Activated naive CD4-positive, alpha-beta T cell (primary cell): ENCODE results near the gene FPR1.

ENCODE experiments used
- DNase-seq, 4 experiments: peaks; one replicate each; lab custom pipeline; 2025; lab: John Stamatoyannopoulos, UW

Gene FPR1

GRCh38 chr19:51735759-51736449, 15.8 kb downstream of the FPR1 start:
- DNase-seq = no peak

- no peak for DNase-seq
Measured at GRCh38 chr19:51733742-51734522, 17.7 kb downstream of the FPR1 start.

- no peak for DNase-seq
Measured at GRCh38 chr19:51729781-51730180, 21.9 kb downstream of the FPR1 start.

- no peak for DNase-seq
Measured at GRCh38 chr19:51727349-51727880, 24.3 kb downstream of the FPR1 start.

- DNase-seq = no peak
Measured at GRCh38 chr19:51726049-51726448, 25.6 kb downstream of the FPR1 start.

- no peak for DNase-seq
Measured at GRCh38 chr19:51724543-51724942, 27.1 kb downstream of the FPR1 start.

- DNase-seq = no peak
Measured at GRCh38 chr19:51722492-51722891, 29.2 kb downstream of the FPR1 start.

GRCh38 chr19:51721905-51722304, 29.8 kb downstream of the FPR1 start:
- DNase-seq = no peak

GRCh38 chr19:51719251-51719988, 32.3 kb downstream of the FPR1 start:
- DNase-seq = no peak

GRCh38 chr19:51716925-51717324, 34.8 kb downstream of the FPR1 start:
- DNase-seq = no peak

GRCh38 chr19:51715850-51716249, 35.8 kb downstream of the FPR1 start:
- DNase-seq = no peak

- DNase-seq = no peak
Measured at GRCh38 chr19:51714848-51715247, 36.8 kb downstream of the FPR1 start.

GRCh38 chr19:51713319-51714285, 38.1 kb downstream of the FPR1 start:
- no peak for DNase-seq

- no peak for DNase-seq
Measured at GRCh38 chr19:51712461-51713081, 39.1 kb downstream of the FPR1 start.

GRCh38 chr19:51711702-51712101, 40.0 kb downstream of the FPR1 start:
- no peak for DNase-seq

GRCh38 chr19:51710163-51710562, 41.5 kb downstream of the FPR1 start:
- DNase-seq = no peak

GRCh38 chr19:51709575-51709974, 42.1 kb downstream of the FPR1 start:
- DNase-seq = no peak

GRCh38 chr19:51708811-51709210, 42.9 kb downstream of the FPR1 start:
- DNase-seq = no peak

- no peak for DNase-seq
Measured at GRCh38 chr19:51706885-51707284, 44.8 kb downstream of the FPR1 start.

GRCh38 chr19:51706296-51706695, 45.4 kb downstream of the FPR1 start:
- no peak for DNase-seq

GRCh38 chr19:51704626-51705025, 47.1 kb downstream of the FPR1 start:
- DNase-seq = no peak
